ENCODE results near the gene ZSCAN30.

- TF ChIP-seq CTCF (IDR thresholded peaks at IDR 0.05) = no peak
- no peak for TF ChIP-seq SIN3A (IDR thresholded peaks at IDR 0.05; ENCODE audit: borderline replicate concordance, insufficient read depth, low read depth, low read length)
Measured at GRCh38 chr18:35267809-35268208, 22.2 kb downstream of the ZSCAN30 start.

Data from Panc1 (cell line).